Measurements from ENCODE around the gene PRKN. TPM values are rescaled to one million over a fixed set of nuclear protein-coding genes. Genes with fewer than 3 reads are reported as not detected.

The PRKN gene
- total RNA-seq, 1 experiment from 2014 or later = 0.46 TPM

DNA sequence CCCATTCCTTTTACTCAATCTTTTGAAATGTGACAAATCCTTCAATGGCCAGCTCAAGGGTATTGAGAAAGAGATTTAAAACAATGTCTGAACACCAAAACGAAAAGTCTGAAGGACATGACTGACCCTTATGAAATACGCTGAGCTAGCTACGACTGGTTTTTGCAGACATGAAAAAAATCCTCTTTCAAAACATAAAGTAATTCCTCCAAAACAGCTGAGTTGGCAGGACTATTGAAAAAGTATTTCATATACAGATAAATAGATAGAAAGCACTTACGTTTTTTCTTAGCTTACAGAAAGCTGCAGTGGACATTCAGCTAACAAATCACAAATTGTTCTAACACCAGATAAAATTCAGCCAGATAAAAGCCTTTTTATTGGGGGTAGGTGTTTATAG, 751.0 kb downstream of the PRKN start:
- Histone ChIP-seq H3K9me3 (ENCODE audit: control insufficient read depth, insufficient read depth, low read depth, low read length) (no peaks in the 10 kb centered on the region), H3K27ac (ENCODE audit: low read length) (no peak overlapping the region), H3K4me3 (ENCODE audit: low read depth in 2 of 2, low read length in 2 of 2) (no peak overlapping the region), H3K4me1 (ENCODE audit: control insufficient read depth, insufficient read depth, low read length) (no peaks in the 10 kb centered on the region), H3K27me3 (ENCODE audit: control insufficient read depth, insufficient read depth, low read length) (no peaks in the 10 kb centered on the region), H3K36me3 (ENCODE audit: control insufficient read depth, insufficient read depth, low read length) (no peaks in the 10 kb centered on the region)
- POLR2A ChIA-PET = no interaction called here
- ATAC-seq = no peak
- no TSS peak for BruUV-seq (replicated peaks)
- TF ChIP-seq, protein P1, sequence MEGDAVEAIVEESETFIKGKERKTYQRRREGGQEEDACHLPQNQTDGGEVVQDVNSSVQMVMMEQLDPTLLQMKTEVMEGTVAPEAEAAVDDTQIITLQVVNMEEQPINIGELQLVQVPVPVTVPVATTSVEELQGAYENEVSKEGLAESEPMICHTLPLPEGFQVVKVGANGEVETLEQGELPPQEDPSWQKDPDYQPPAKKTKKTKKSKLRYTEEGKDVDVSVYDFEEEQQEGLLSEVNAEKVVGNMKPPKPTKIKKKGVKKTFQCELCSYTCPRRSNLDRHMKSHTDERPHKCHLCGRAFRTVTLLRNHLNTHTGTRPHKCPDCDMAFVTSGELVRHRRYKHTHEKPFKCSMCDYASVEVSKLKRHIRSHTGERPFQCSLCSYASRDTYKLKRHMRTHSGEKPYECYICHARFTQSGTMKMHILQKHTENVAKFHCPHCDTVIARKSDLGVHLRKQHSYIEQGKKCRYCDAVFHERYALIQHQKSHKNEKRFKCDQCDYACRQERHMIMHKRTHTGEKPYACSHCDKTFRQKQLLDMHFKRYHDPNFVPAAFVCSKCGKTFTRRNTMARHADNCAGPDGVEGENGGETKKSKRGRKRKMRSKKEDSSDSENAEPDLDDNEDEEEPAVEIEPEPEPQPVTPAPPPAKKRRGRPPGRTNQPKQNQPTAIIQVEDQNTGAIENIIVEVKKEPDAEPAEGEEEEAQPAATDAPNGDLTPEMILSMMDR (IDR thresholded peaks at IDR 0.05) = no peak
- TF ChIP-seq SIN3A (IDR thresholded peaks at IDR 0.05; ENCODE audit: borderline replicate concordance, insufficient read depth, low read depth, low read length) = no peak
- no peak for TF ChIP-seq TCF7L2 (IDR thresholded peaks at IDR 0.05; ENCODE audit: low read depth, low read length)
- TF ChIP-seq, protein P2, sequence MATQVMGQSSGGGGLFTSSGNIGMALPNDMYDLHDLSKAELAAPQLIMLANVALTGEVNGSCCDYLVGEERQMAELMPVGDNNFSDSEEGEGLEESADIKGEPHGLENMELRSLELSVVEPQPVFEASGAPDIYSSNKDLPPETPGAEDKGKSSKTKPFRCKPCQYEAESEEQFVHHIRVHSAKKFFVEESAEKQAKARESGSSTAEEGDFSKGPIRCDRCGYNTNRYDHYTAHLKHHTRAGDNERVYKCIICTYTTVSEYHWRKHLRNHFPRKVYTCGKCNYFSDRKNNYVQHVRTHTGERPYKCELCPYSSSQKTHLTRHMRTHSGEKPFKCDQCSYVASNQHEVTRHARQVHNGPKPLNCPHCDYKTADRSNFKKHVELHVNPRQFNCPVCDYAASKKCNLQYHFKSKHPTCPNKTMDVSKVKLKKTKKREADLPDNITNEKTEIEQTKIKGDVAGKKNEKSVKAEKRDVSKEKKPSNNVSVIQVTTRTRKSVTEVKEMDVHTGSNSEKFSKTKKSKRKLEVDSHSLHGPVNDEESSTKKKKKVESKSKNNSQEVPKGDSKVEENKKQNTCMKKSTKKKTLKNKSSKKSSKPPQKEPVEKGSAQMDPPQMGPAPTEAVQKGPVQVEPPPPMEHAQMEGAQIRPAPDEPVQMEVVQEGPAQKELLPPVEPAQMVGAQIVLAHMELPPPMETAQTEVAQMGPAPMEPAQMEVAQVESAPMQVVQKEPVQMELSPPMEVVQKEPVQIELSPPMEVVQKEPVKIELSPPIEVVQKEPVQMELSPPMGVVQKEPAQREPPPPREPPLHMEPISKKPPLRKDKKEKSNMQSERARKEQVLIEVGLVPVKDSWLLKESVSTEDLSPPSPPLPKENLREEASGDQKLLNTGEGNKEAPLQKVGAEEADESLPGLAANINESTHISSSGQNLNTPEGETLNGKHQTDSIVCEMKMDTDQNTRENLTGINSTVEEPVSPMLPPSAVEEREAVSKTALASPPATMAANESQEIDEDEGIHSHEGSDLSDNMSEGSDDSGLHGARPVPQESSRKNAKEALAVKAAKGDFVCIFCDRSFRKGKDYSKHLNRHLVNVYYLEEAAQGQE (IDR thresholded peaks at IDR 0.05; ENCODE audit: insufficient read depth in 1 of 2, low read depth in 2 of 2, low read length in 1 of 2) = no peak
- no peak for TF ChIP-seq POLR2AphosphoS5 (IDR thresholded peaks at IDR 0.05; ENCODE audit: low read depth, low read length)
- DNase-seq (ENCODE audit: low read depth, low spot score) = no peak
- CTCF ChIA-PET = no interaction called here
- in situ Hi-C loops (cut with HindIII; ENCODE audit: low pct_unique_long_range_greater_than_20kb, low sequenced_read_pairs) (no loop called here), intact Hi-C loops (cut with micrococcal nuclease; ENCODE audit: unreplicated experiment) (no loop called here)

DNA sequence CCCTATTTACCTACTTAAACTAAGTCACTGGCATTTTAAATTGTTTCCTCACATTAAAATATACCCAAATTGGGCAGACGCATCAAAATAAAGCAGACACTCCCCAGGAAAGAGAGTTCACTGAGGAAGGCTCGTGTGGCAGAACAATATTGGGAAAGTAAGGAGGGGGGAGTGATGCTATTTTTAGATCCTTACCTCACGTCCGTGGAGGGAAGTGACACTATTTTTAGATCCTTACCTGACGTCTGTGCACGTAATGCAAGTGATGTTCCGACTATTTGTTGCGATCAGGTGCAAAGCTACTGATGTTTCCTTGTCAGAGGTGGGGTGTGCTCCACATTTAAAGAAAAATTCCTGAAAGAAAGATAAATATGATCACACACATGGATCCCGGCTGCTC, 754.5 kb downstream of the PRKN start:
- DNase-seq (ENCODE audit: low read depth, low spot score) (no peak), ATAC-seq (no peak)
- intact Hi-C loops (cut with micrococcal nuclease; ENCODE audit: unreplicated experiment) = no loop called here
- no peak overlapping the region for H3K4me3 ChIP-seq (ENCODE audit: low read depth in 2 of 2, low read length in 2 of 2)
- no peaks in the 10 kb centered on the region for H3K36me3 ChIP-seq (ENCODE audit: control insufficient read depth, insufficient read depth, low read length)
- H3K9me3 ChIP-seq (ENCODE audit: control insufficient read depth, insufficient read depth, low read depth, low read length) = no peaks in the 10 kb centered on the region
- no peaks in the 10 kb centered on the region for H3K4me1 ChIP-seq (ENCODE audit: control insufficient read depth, insufficient read depth, low read length)
- no peak overlapping the region for H3K27ac ChIP-seq (ENCODE audit: low read length)
- BruUV-seq (replicated peaks) = no TSS peak
- POLR2A ChIA-PET = interaction anchor here (0.7 kb wide), 1 partner anchor 16 kb away, joined by 18 read pairs; no protein-coding TSS in a partner anchor
- in situ Hi-C loops (cut with HindIII; ENCODE audit: low pct_unique_long_range_greater_than_20kb, low sequenced_read_pairs) = no loop called here
- H3K27me3 ChIP-seq (ENCODE audit: control insufficient read depth, insufficient read depth, low read length) = no peaks in the 10 kb centered on the region
- CTCF ChIA-PET = no interaction called here
- TF ChIP-seq SIN3A (IDR thresholded peaks at IDR 0.05; ENCODE audit: borderline replicate concordance, insufficient read depth, low read depth, low read length) (no peak), POLR2AphosphoS5 (IDR thresholded peaks at IDR 0.05; ENCODE audit: low read depth, low read length) (no peak), TCF7L2 (IDR thresholded peaks at IDR 0.05; ENCODE audit: low read depth, low read length) (no peak)
- TF ChIP-seq, protein P1 (IDR thresholded peaks at IDR 0.05) = no peak
- TF ChIP-seq, protein P2 (IDR thresholded peaks at IDR 0.05; ENCODE audit: insufficient read depth in 1 of 2, low read depth in 2 of 2, low read length in 1 of 2) = no peak
